GM12874 (cell line): ENCODE results near the gene NFIA.

Experiments
- TF ChIP-seq, protein P1 (sequence below): IDR thresholded peaks from 2 replicates; pipeline ENCODE4 v1.5.1; 2011; ENCODE audit warnings: low read depth, mild to moderate bottlenecking, control low read depth, low read length, moderate library complexity; ENCODE audit not compliant: insufficient read depth

The NFIA gene

DNA sequence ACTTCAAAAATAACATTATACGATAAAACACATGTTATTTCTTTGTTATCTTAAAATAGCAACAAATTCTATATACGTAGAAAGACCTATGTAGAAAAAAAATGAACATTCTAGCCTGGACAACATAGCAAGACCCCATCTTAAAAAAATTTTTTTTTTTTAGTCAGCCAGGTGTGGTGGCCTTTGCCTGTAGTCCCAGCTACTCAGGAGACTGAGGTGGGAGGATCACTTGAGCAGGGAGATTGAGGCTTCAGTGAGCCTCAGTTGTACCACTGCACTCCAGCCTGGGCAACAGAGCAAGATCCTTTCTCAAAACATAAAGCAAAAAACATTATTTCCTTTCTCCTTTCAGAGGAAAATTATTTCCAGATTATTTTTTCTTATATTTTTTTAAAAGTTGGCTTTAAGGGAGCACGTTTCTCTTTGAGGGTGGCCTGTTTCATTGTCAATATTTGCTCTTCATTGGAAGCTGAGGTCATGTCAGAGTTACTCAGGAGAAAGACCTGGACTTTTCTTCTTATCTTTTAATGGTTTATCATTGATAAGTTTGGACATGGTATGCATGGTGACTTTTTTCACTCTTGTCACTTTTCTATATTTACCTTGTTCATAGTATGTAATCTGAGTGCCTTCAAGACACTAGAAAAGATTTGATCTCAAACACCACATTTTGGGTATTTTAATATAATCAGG, 32.0 kb downstream of the NFIA start:
- TF ChIP-seq, protein P1, sequence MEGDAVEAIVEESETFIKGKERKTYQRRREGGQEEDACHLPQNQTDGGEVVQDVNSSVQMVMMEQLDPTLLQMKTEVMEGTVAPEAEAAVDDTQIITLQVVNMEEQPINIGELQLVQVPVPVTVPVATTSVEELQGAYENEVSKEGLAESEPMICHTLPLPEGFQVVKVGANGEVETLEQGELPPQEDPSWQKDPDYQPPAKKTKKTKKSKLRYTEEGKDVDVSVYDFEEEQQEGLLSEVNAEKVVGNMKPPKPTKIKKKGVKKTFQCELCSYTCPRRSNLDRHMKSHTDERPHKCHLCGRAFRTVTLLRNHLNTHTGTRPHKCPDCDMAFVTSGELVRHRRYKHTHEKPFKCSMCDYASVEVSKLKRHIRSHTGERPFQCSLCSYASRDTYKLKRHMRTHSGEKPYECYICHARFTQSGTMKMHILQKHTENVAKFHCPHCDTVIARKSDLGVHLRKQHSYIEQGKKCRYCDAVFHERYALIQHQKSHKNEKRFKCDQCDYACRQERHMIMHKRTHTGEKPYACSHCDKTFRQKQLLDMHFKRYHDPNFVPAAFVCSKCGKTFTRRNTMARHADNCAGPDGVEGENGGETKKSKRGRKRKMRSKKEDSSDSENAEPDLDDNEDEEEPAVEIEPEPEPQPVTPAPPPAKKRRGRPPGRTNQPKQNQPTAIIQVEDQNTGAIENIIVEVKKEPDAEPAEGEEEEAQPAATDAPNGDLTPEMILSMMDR: no peak

DNA sequence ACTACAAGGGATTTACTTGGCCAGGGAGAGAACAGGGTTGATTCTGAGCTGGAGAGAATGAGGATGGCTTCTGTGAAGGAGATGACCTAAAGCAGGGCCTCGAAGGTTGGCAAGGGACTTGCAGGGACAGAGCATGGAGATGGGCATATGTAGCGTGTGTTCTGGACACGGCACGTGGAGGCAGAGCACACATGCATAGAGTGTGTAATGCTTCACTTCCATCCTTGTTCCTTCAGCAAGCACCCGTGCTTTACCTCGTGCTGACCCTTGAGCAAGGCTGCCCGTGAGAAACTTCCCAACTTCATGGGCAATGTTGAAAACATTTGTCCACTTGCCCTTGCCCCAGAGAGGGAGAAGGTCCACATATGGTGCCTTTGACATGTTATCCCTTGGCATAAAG, 33.1 kb downstream of the NFIA start:
- TF ChIP-seq, protein P1: no peak

DNA sequence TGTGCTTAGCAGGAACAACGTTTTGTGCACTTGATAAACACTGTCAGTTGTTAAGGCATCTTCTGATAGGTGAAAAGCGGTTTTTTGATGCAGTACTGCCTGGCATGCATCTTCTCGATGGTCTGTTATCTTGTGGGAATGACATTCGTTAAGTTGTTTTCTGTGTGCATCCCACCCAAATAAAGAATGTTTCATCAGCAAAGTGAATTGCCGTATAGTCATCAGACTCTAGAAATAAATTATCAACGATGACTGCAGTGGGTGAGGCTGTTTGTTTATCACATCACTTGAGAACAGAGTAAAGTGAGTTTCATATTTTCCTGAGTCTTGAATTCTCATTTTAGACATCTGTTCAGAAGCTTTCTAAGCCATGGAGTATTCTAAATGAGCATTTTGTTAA, 34.1 kb downstream of the NFIA start:
- TF ChIP-seq, protein P1: no peak

DNA sequence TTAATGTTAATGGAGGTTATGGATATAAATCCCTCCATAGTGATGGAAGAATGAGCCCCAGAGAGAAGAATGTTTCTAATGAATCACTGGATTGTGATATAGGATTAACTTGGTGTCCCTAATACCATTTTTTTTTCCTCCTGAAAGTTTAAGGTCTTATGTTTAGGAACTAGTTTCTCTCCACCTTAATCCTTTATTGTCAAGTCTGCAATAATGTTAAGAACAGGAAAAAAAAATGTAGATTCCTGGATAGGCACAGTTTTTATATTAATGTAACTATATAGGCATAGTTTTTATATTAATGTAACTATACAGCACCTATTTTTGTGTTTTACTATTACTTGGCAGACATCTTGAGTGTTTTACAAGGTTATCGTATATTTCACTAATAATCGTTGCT, 34.9 kb downstream of the NFIA start:
- TF ChIP-seq, protein P1: no peak

DNA sequence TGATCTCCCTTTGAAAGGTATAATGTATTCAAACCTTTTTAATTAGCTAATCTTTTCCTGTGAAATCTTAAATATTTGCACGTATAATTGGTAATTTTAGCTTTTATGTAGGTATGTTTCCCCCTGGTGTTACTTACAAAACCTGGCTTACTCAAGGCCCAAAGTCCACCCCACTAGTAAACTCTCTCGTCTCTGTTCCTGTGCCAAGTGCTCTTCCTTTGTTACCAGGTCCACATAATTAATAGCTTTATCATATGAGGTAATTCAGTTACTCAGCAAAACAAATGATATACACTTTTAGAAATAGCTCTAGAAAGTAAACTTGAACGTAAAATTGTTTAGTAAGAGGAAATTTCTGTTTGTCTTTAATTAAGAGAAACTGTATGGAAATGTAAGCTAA, 36.7 kb downstream of the NFIA start:
- TF ChIP-seq, protein P1: no peak

DNA sequence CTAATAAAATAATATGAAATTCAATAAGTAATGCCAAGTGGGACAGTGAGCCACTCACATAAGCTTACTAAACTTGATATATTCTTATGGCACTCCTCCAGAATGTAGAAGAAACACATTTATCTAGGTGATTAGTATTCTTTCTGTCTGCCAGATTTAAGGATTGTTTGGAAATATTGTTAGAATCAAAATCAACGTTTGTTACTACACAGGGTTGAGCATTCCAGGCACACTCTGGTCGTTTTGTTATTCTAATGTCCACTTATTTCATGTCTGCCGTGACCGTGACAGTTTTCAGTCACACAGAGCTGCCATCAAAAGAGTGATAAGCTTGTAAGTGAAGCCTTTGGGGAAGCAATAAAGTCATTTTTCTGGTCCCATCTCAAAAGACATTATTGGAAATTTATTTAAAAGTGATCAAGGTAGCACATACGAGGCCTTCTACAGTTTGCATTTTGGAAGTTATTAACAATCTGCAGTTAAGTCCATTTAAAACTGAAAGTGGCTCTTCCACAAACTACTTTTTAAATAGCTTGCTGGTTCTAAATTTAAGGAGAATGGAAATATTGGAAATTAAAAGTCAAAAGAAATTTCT, 38.0 kb downstream of the NFIA start:
- TF ChIP-seq, protein P1: no peak

DNA sequence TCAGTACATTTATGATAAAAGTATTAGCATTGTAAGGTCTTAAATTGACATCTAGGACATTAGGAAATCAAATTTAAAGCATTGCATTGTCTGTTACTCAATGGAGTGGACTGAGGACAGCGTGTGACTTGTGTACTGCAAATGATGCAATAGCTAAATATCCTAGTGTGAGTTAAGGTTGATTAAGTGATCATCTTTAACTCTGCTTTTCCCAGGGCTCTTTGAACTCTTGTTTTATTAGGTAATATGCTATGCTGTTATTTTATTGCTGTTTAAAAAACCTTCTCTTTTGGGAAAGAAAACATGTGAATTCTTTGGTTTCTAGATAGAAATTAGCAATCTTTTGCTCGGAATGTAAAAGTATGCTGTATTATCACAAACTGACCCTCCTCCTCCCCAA, 38.6 kb downstream of the NFIA start:
- TF ChIP-seq, protein P1: no peak
